T-cell (primary cell): Measurements from ENCODE around the gene IFNW1. TPM values are rescaled to one million over a fixed set of nuclear protein-coding genes. Genes with fewer than 3 reads are reported as not detected.

Experiments used
- ATAC-seq, 4 experiments: fragments of 200-7000 bp in 3 of 4; fragments of 150-1000 bp in 1 of 4; cut with Tn5 transposase; replicated peaks in 1 of 4; 1 replicate in 3 of 4; 2 replicates in 1 of 4; pipeline ENCODE4 v1.10.0; 2021; ENCODE audit warnings: moderate library complexity in 3 of 4, mild to moderate bottlenecking in 2 of 4, moderate number of reproducible peaks in 1 of 4
- CTCF ChIA-PET, 2 donors: fragments of 300-600 bp; sonication (Branson Sonifier 250); formaldehyde crosslinking; loops; one replicate each; lab custom pipeline; 2022; ENCODE audit warnings: antibody characterized with exemption in 2 of 2; lab: Charles Lee
- POLR2A ChIA-PET, 2 donors: fragments of 300-600 bp; sonication (Branson Sonifier 250); formaldehyde crosslinking; loops; one replicate each; lab custom pipeline; 2022; ENCODE audit warnings: antibody characterized with exemption in 2 of 2; lab: Charles Lee
- DNase-seq, 35 experiments: peaks; one replicate each; pipeline versions ENCODE4 v3.0.0 to v3.0.0-alpha.2; 2013 to 2023
- H3K27ac ChIP-seq: one replicate; pipeline ENCODE4 v1.5.1; 2013; ENCODE audit warnings: low read length
- H3K27me3 ChIP-seq, 2 experiments: replicated peaks in 1 of 2; 1 replicate in 1 of 2; 2 replicates in 1 of 2; pipeline versions ENCODE4 v1.6.1 to v1.7.0; 2013; ENCODE audit warnings: low read length in 1 of 2, mixed read lengths in 1 of 2; ENCODE audit not compliant: control insufficient read depth in 2 of 2, insufficient read depth in 2 of 2; ENCODE audit errors: extremely low read depth in 1 of 2
- H3K36me3 ChIP-seq, 2 donors: 1 replicate in 1 of 2; 2 replicates in 1 of 2; pipeline versions ENCODE4 v1.6.1 to v1.7.0; 2013; ENCODE audit warnings: low read length in 1 of 2; ENCODE audit not compliant: control insufficient read depth in 2 of 2, insufficient read depth in 1 of 2; ENCODE audit errors: extremely low read depth in 1 of 2
- H3K4me1 ChIP-seq, 2 experiments: 1 replicate in 1 of 2; 2 replicates in 1 of 2; pipeline versions ENCODE4 v1.6.1 to v1.7.0; 2013; ENCODE audit warnings: low read length in 2 of 2, mixed read lengths in 1 of 2; ENCODE audit not compliant: insufficient read depth in 2 of 2, control insufficient read depth in 1 of 2; ENCODE audit errors: extremely low read depth in 1 of 2
- H3K4me3 ChIP-seq, 2 donors: 1 replicate in 1 of 2; 2 replicates in 1 of 2; pipeline versions ENCODE4 v1.5.1 to v1.7.0; 2013; ENCODE audit warnings: mild to moderate bottlenecking in 2 of 2, low read length in 1 of 2, moderate library complexity in 1 of 2; ENCODE audit not compliant: control insufficient read depth in 1 of 2; ENCODE audit errors: extremely low read depth in 1 of 2
- H3K9me3 ChIP-seq: 2 replicates; pipeline ENCODE4 v1.7.0; 2013
- H3K27ac Mint-ChIP-seq, 2 donors: one replicate each; pipeline ENCODE4 v1.8.0; 2020 to 2021; ENCODE audit warnings: mild to moderate bottlenecking in 2 of 2, mixed read lengths in 2 of 2
- H3K27me3 Mint-ChIP-seq, 2 donors: one replicate each; pipeline ENCODE4 v1.8.0; 2021 to 2022; ENCODE audit warnings: mixed read lengths in 2 of 2
- H3K36me3 Mint-ChIP-seq: one replicate; pipeline ENCODE4 v1.8.0; 2021; ENCODE audit warnings: mixed read lengths
- H3K4me1 Mint-ChIP-seq, 3 donors: one replicate each; pipeline ENCODE4 v1.8.0; 2020 to 2022; ENCODE audit warnings: mixed read lengths in 3 of 3, mild to moderate bottlenecking in 1 of 3
- H3K4me3 Mint-ChIP-seq, 3 donors: one replicate each; pipeline ENCODE4 v1.8.0; 2020 to 2022; ENCODE audit warnings: mild to moderate bottlenecking in 3 of 3, mixed read lengths in 3 of 3, moderate library complexity in 3 of 3
- H3K9me3 Mint-ChIP-seq, 3 donors: one replicate each; pipeline ENCODE4 v1.8.0; 2020 to 2022; ENCODE audit warnings: mixed read lengths in 3 of 3
- WGBS: methylation state at CpG from one replicate; pipeline ENCODE4 v1.1.5; 2013; ENCODE audit warnings: missing lambda C conversion rate; ENCODE audit not compliant: insufficient coverage; 5-methylcytosine and 5-hydroxymethylcytosine counted together
- total RNA-seq, 35 experiments: library from RNA in 6 of 35; stranded (reverse) in 6 of 35; fragments of 120-200 nt in 1 of 35; gene quantifications; one replicate each; pipeline versions ENCODE4 v1.2.1 to v1.2.4 and lab custom pipeline; 2013 to 2026

The IFNW1 gene
- total RNA-seq, 5 donors from 2014 or later (not counting 1 experiment from before 2014, with no cell fraction given): not detected

GRCh38 chr9:21119093-21119770 lies 22.4 kb downstream of the IFNW1 start:
- WGBS: 59% methylated on average over 3 of the region's 7 CpGs
- Histone ChIP-seq H3K4me3 (no peak overlapping the region), H3K36me3 (no peaks in the 10 kb centered on the region), H3K9me3 (no peaks in the 10 kb centered on the region), H3K4me1 (no peaks in the 10 kb centered on the region), H3K27me3 (no peaks in the 10 kb centered on the region), H3K27ac (no peak overlapping the region)
- Mint-ChIP-seq H3K36me3 (no peaks in the 10 kb centered on the region), H3K27me3 (peaks cover 0 to 2% of the 10 kb centered on the region in 2 donors), H3K9me3 (no peaks in the 10 kb centered on the region), H3K4me3 (no peak overlapping the region), H3K4me1 (no peaks in the 10 kb centered on the region), H3K27ac (no peak overlapping the region)
- POLR2A ChIA-PET: no interaction called here
- ATAC-seq (no peak), DNase-seq (peak in 1 of 35 experiments; percentile 1)
- CTCF ChIA-PET: interaction anchor here in 1 of 2 donors (0.7 to 1.5 kb wide), 2 partner anchors 9 to 1450 kb away, joined by 3 to 5 read pairs; no protein-coding TSS in a partner anchor

- Mint-ChIP-seq H3K9me3 (no peaks in the 10 kb centered on the region), H3K4me1 (no peaks in the 10 kb centered on the region), H3K27ac (no peak overlapping the region), H3K27me3 (peaks cover 0 to 1% of the 10 kb centered on the region in 2 donors), H3K4me3 (no peak overlapping the region), H3K36me3 (no peaks in the 10 kb centered on the region)
- Histone ChIP-seq H3K4me3 (no peak overlapping the region), H3K36me3 (no peaks in the 10 kb centered on the region), H3K4me1 (no peaks in the 10 kb centered on the region), H3K27me3 (no peaks in the 10 kb centered on the region), H3K9me3 (no peaks in the 10 kb centered on the region), H3K27ac (no peak overlapping the region)
- no peak for ATAC-seq
- ChIA-PET POLR2A (no interaction called here), CTCF (interaction anchor here (1.3 to 5.2 kb wide), 2 partner anchors 18 to 1188 kb away, joined by 16 to 20 read pairs; no protein-coding TSS in a partner anchor)
- no peak for DNase-seq
- no CpG with 5 or more reads among the region's 2 CpGs for WGBS
Measured at GRCh38 chr9:21114311-21114710, 27.3 kb downstream of the IFNW1 start.

- no peaks in the 10 kb centered on the region for H3K4me1 Mint-ChIP-seq
- no peak overlapping the region for H3K27ac ChIP-seq
- no peaks in the 10 kb centered on the region for H3K36me3 ChIP-seq
- POLR2A ChIA-PET: no interaction called here
- H3K4me3 ChIP-seq: no peak overlapping the region
- no CpG with 5 or more reads among the region's 4 CpGs for WGBS
- ATAC-seq: peak; percentile 67 to 88 (median 78)
- peaks cover 0 to 1% of the 10 kb centered on the region in 2 donors for H3K27me3 Mint-ChIP-seq
- H3K4me3 Mint-ChIP-seq: no peak overlapping the region
- H3K36me3 Mint-ChIP-seq: no peaks in the 10 kb centered on the region
- peak in 7 of 35 experiments; percentile 9 to 86 (median 25) for DNase-seq
- CTCF ChIA-PET: interaction anchor here (0.5 to 5.2 kb wide), 37 partner anchors 8 to 1647 kb away, joined by 3 to 50 read pairs (median 4); partner anchors contain the start of gene IFNB1 (in 1 of the 2)
- H3K27ac Mint-ChIP-seq: no peak overlapping the region
- no peaks in the 10 kb centered on the region for H3K9me3 Mint-ChIP-seq
- H3K4me1 ChIP-seq: no peaks in the 10 kb centered on the region
- no peaks in the 10 kb centered on the region for H3K27me3 ChIP-seq
- no peaks in the 10 kb centered on the region for H3K9me3 ChIP-seq
Measured at GRCh38 chr9:21110708-21111576, 30.7 kb downstream of the IFNW1 start.

- Mint-ChIP-seq H3K4me3 (no peak overlapping the region), H3K36me3 (no peaks in the 10 kb centered on the region), H3K9me3 (no peaks in the 10 kb centered on the region), H3K27ac (no peak overlapping the region), H3K27me3 (peaks cover 0 to 4% of the 10 kb centered on the region in 2 donors), H3K4me1 (peaks cover 5 to 10% (median 9%) of the 10 kb centered on the region in 3 donors)
- Histone ChIP-seq H3K27ac (no peak overlapping the region), H3K4me1 (no peaks in the 10 kb centered on the region), H3K9me3 (no peaks in the 10 kb centered on the region), H3K4me3 (no peak overlapping the region), H3K36me3 (no peaks in the 10 kb centered on the region), H3K27me3 (no peaks in the 10 kb centered on the region)
- no peak for DNase-seq
- ChIA-PET CTCF (interaction anchor here (0.9 to 2.2 kb wide), 3 partner anchors 9 to 1640 kb away, joined by 3 to 6 read pairs (median 3); no protein-coding TSS in a partner anchor), POLR2A (interaction anchor here in 1 of 2 donors (0.5 kb wide), 1 partner anchor 27 kb away, joined by 5 read pairs; the partner anchor contains the start of gene IFNB1)
- no CpG with 5 or more reads among the region's 1 CpG for WGBS
- ATAC-seq: no peak
Measured at GRCh38 chr9:21104787-21105186, 36.8 kb downstream of the IFNW1 start.

- H3K27ac Mint-ChIP-seq: no peak overlapping the region
- no peaks in the 10 kb centered on the region for H3K9me3 Mint-ChIP-seq
- CTCF ChIA-PET: interaction anchor here (0.7 to 1.2 kb wide), 3 partner anchors 9 to 15 kb away, joined by 3 to 4 read pairs (median 3); no protein-coding TSS in a partner anchor
- H3K27me3 Mint-ChIP-seq: peaks cover 0 to 4% of the 10 kb centered on the region in 2 donors
- no CpG with 5 or more reads among the region's 1 CpG for WGBS
- Histone ChIP-seq H3K27ac (no peak overlapping the region), H3K9me3 (no peaks in the 10 kb centered on the region), H3K36me3 (no peaks in the 10 kb centered on the region), H3K27me3 (no peaks in the 10 kb centered on the region), H3K4me1 (no peaks in the 10 kb centered on the region), H3K4me3 (no peak overlapping the region)
- H3K4me1 Mint-ChIP-seq: peaks cover 8 to 14% (median 12%) of the 10 kb centered on the region in 3 donors
- H3K36me3 Mint-ChIP-seq: no peaks in the 10 kb centered on the region
- POLR2A ChIA-PET: no interaction called here
- ATAC-seq (no peak), DNase-seq (no peak)
- H3K4me3 Mint-ChIP-seq: no peak overlapping the region
Measured at GRCh38 chr9:21102305-21102704, 39.3 kb downstream of the IFNW1 start.

GRCh38 chr9:21097817-21098216 lies 43.8 kb downstream of the IFNW1 start:
- Histone ChIP-seq H3K4me1 (peaks cover 4 to 13% of the 10 kb centered on the region in 2 experiments), H3K36me3 (no peaks in the 10 kb centered on the region), H3K9me3 (no peaks in the 10 kb centered on the region), H3K27me3 (no peaks in the 10 kb centered on the region), H3K27ac (no peak overlapping the region), H3K4me3 (no peak overlapping the region)
- WGBS: no CpG with 5 or more reads among the region's 2 CpGs
- H3K27ac Mint-ChIP-seq: no peak overlapping the region
- DNase-seq (no peak), ATAC-seq (no peak)
- H3K4me1 Mint-ChIP-seq: peaks cover 23 to 41% (median 32%) of the 10 kb centered on the region in 3 donors
- POLR2A ChIA-PET: no interaction called here
- CTCF ChIA-PET: interaction anchor here in 1 of 2 donors (1.2 to 1.4 kb wide), 2 partner anchors 10 to 13 kb away, joined by 3 read pairs; no protein-coding TSS in a partner anchor
- no peaks in the 10 kb centered on the region for H3K36me3 Mint-ChIP-seq
- H3K27me3 Mint-ChIP-seq: no peaks in the 10 kb centered on the region
- no peaks in the 10 kb centered on the region for H3K9me3 Mint-ChIP-seq
- H3K4me3 Mint-ChIP-seq: peak overlapping the region in 1 of 3 donors; percentile 73
